ENCODE results near the gene PTPRT. TPM values are rescaled to one million over a fixed set of nuclear protein-coding genes. Genes with fewer than 3 reads are reported as not detected.

PTPRT gene
- total RNA-seq, 4 donors from 2014 or later, result under 0.01 to 2.1 TPM; not detected in 2

DNA sequence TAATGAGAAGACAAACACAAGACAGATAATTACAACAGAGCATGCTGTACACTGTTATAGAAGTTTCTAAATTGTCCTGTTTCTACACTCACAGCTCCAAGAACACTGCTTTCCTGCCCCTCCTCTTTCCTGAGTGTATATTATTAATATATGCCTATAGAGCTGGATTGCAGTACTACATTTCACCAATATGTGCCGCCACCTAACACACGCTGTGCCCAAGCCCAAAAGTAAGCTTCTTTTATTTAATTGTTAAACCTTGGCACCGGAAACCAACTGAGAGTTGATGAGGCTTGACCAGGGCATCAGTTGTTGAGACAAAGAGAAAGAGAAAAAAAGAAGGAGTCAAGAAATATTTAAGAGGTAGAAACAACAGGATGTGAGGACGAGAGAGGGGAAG is 16.0 kb upstream of the PTPRT start:
- no peak overlapping the region for H3K4me3 ChIP-seq
- intact Hi-C loops (cut with DNase I; ENCODE audit: low total_unique reads), result no loop called here
- DNase-seq, result no peak
- H3K36me3 ChIP-seq, result no peaks in the 10 kb centered on the region
- TF ChIP-seq POLR2A (IDR thresholded peaks at IDR 0.05) (no peak), CTCF (IDR thresholded peaks at IDR 0.05) (no peak)
- no peaks in the 10 kb centered on the region for H3K27me3 ChIP-seq
- no peak overlapping the region for H3K27ac ChIP-seq
- no peaks in the 10 kb centered on the region for H3K9me3 ChIP-seq
- H3K4me1 ChIP-seq, result no peaks in the 10 kb centered on the region

- no peaks in the 10 kb centered on the region for H3K9me3 ChIP-seq
- TF ChIP-seq CTCF (IDR thresholded peaks at IDR 0.05) (no peak), POLR2A (IDR thresholded peaks at IDR 0.05) (no peak)
- no peaks in the 10 kb centered on the region for H3K27me3 ChIP-seq
- DNase-seq, result no peak
- H3K27ac ChIP-seq, result no peak overlapping the region
- H3K4me3 ChIP-seq, result no peak overlapping the region
- no peaks in the 10 kb centered on the region for H3K36me3 ChIP-seq
- H3K4me1 ChIP-seq, result no peaks in the 10 kb centered on the region
- intact Hi-C loops (cut with DNase I; ENCODE audit: low total_unique reads), result no loop called here
Observed at GRCh38 chr20:43202100-43202499, 12.4 kb upstream of the PTPRT start.

DNA sequence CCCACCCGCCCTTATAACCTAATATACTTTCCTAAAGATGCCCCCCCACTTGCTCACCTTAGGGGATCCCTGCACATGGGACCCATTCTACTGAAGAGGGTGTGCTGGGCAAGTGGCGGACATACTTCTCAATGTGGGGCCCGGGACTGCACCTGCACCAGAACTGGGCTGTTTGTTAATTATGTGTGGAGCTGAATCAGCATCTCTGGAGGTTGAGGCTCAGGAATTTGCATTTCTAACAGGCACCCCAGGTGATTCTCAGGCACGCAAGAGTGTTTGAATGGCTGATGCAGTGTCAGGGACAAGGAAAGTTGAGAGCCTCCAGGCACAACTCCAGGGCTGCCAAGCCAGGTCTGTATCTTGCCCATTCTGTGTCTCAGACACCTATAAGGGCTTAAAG is 8.9 kb upstream of the PTPRT start:
- TF ChIP-seq POLR2A (IDR thresholded peaks at IDR 0.05), result no peak
- no peak for TF ChIP-seq CTCF (IDR thresholded peaks at IDR 0.05)
- H3K27ac ChIP-seq, result no peak overlapping the region
- no peaks in the 10 kb centered on the region for H3K9me3 ChIP-seq
- no peaks in the 10 kb centered on the region for H3K27me3 ChIP-seq
- H3K36me3 ChIP-seq, result no peaks in the 10 kb centered on the region
- no peak for DNase-seq
- intact Hi-C loops (cut with DNase I; ENCODE audit: low total_unique reads), result no loop called here
- no peak overlapping the region for H3K4me3 ChIP-seq
- H3K4me1 ChIP-seq, result no peaks in the 10 kb centered on the region

- DNase-seq, result no peak
- H3K4me1 ChIP-seq, result no peaks in the 10 kb centered on the region
- H3K27ac ChIP-seq, result no peak overlapping the region
- no peaks in the 10 kb centered on the region for H3K36me3 ChIP-seq
- no peaks in the 10 kb centered on the region for H3K27me3 ChIP-seq
- intact Hi-C loops (cut with DNase I; ENCODE audit: low total_unique reads), result no loop called here
- no peaks in the 10 kb centered on the region for H3K9me3 ChIP-seq
- TF ChIP-seq POLR2A (IDR thresholded peaks at IDR 0.05), result no peak
- no peak overlapping the region for H3K4me3 ChIP-seq
Observed at GRCh38 chr20:43196243-43196642, 6.5 kb upstream of the PTPRT start.

DNA sequence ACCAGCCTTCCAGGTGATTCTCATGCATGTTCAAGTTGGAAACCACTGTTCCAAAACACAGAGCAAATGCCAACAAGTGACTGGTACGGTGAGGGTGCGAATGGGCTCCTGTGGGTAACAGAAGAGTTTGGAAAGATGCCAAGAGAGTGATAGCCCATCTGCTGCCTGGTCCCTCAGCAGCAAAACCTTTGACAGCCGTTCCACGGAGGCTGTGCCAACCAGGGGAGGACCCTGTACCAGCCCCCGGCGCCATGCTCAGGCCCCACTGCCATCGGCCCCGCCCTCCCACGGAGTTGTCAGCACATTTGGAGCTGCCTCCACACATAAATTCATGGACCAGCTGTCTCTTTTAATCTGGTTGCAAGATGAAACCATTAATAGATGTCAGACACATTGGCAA is 4.4 kb upstream of the PTPRT start:
- no peak overlapping the region for H3K27ac ChIP-seq
- intact Hi-C loops (cut with DNase I; ENCODE audit: low total_unique reads), result no loop called here
- H3K9me3 ChIP-seq, result no peaks in the 10 kb centered on the region
- DNase-seq, result no peak
- no peak overlapping the region for H3K4me3 ChIP-seq
- peaks cover 0 to 7% of the 10 kb centered on the region in 2 donors for H3K27me3 ChIP-seq
- no peaks in the 10 kb centered on the region for H3K36me3 ChIP-seq
- no peak for TF ChIP-seq CTCF (IDR thresholded peaks at IDR 0.05)
- TF ChIP-seq POLR2A (IDR thresholded peaks at IDR 0.05), result no peak
- peaks cover 0 to 5% of the 10 kb centered on the region in 2 donors for H3K4me1 ChIP-seq

DNA sequence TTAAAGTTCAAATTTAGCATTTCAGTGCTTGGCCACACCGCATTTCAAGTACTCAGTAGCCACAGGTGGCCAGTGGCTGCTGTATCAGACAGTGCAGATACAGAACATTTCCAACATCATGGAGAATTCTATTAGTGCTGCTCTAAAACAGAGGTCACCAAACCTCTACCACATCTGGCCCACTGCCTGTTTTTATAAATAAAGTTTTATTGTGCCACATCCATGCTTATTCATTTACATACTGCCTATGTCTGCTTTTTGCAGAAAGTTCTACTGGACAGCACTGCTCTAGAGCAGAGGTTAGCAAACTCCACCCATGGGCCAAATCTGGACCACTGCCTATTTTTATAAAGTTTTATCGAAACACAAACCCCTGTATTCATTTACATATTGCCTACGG is 3.7 kb upstream of the PTPRT start:
- DNase-seq, result no peak
- Histone ChIP-seq H3K9me3 (no peaks in the 10 kb centered on the region), H3K27ac (no peak overlapping the region), H3K36me3 (no peaks in the 10 kb centered on the region), H3K4me1 (peaks cover 0 to 5% of the 10 kb centered on the region in 2 donors), H3K4me3 (no peak overlapping the region), H3K27me3 (peaks cover 0 to 12% of the 10 kb centered on the region in 2 donors)
- TF ChIP-seq CTCF (IDR thresholded peaks at IDR 0.05) (no peak), POLR2A (IDR thresholded peaks at IDR 0.05) (no peak)
- intact Hi-C loops (cut with DNase I; ENCODE audit: low total_unique reads), result no loop called here

All from uterus (tissue), 4 donors.